ENCODE results near the gene LRRC4C. TPM values are rescaled to one million over a fixed set of nuclear protein-coding genes. Genes with fewer than 3 reads are reported as not detected.
"Not testable (repeated sequence)": the region's sequence is repeated elsewhere in the genome, so short reads cannot be mapped to it uniquely, and the experiment has no call there.

The LRRC4C gene
- total RNA-seq, 1 donor from 2014 or later, result not detected

DNA sequence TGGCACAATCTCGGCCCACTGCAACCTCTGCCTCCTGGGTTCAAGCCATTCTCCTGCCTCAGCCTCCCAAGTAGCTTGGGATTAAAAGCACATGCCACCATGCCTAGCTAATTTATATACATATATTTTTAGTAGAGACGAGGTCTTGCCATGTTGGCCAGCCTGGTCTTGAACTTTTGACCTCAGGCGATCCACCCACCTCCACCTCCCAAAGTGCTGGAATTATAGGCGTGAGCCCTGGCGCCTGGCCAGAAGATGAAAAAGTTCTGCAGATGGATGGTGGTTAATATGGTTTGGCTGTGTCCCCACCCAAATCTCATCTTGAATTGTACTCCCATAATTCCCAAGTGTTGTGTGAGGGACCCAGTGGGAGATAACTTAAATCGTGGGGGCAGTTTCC is 937.4 kb downstream of the LRRC4C start:
- DNase-seq (ENCODE audit: low read depth), result not testable (repeated sequence)

DNA sequence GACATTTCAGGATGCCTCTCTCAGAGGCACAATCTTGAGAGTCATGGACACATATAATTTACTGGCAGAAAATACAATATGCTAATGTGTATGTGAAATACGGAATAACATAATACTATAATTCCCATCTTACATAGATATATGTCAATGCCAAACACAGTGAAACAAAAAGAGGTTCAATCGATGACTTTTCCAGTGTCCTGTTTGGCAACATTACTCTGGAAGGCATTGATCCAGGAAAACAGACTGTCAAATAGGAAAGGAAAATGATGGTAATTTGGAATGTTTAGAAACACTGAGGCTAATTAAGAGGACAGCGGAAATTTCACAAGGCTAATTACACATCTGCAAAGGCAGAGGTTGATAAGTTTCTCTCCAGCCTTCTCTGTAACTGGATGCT is 942.3 kb downstream of the LRRC4C start:
- no peak for DNase-seq (ENCODE audit: low read depth)

DNA sequence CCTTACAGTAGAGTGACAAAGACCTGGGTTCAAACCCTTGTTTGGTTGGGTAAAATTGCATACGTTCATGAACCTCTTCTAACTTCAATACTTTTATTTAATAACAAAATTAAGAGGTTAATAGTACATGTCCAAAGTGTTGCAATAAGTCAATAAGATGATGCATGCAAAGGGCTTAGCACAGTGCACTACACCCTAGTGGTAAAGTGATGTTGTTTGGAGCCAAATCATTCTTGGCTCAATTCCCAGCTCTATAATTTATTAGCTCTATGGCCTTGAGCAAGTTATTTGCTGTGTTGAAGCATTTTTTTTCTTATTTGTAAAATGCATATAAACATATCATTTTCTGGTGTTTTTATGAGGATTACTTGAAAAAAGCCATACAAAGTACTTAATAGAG is 945.3 kb downstream of the LRRC4C start:
- no peak for DNase-seq (ENCODE audit: low read depth)

DNA sequence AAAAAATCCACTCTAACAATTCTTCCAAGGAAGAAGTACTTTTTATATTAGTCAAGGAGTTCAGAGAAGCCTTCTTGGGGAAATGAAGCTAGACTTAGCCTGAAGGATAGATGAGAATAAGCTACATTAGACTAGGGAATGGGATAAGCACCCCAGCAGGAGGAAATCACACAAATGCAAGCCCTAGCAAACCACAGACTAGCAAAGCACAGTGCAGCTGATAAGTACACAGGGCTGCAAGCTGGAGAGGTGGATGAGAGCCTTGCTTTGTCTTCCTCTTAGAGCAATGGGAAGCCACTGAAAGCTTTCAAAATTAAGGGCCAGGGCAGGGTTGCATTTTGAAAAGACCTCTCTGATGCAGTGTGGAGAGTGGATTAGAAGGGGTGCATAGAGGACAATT is 946.2 kb downstream of the LRRC4C start:
- no peak for DNase-seq (ENCODE audit: low read depth)

DNA sequence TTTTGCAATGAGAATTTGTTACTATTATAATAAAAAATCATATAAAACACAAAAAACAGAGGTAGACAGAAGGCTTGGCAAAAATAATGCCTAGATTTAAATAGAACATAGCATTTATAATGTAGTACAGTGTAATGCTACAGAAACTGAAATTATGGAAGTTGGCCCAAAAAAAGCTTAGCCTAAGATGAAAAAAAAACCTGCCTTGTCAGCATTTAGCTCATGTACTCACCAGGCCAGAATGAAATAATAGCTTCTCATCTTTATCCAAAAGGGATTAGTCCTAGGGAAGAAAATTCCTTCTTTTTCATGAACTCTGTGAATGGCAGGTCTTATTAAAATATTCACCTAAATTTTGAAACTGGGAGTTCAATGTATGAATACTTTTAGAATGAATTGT is 951.1 kb downstream of the LRRC4C start:
- no peak for DNase-seq (ENCODE audit: low read depth)

DNA sequence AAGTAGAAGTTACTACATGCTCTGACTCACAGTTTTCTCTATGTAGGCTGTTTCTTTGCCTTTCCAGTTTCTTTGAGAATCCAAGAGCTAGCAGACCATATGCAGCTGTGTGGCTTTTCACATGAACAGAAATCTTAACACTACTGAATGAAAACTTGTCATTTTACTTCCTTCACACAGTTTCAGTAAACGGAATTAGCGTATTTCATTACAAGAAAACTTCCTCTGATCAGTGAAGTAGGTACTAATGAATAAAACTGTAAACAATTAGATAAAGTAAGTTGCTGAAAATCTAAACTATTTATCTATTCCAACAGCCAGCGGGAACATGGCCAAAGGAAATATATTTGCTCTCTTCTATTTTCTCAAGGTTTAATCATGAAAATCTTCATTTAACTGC is 953.2 kb downstream of the LRRC4C start:
- no peak for DNase-seq (ENCODE audit: low read depth)

DNA sequence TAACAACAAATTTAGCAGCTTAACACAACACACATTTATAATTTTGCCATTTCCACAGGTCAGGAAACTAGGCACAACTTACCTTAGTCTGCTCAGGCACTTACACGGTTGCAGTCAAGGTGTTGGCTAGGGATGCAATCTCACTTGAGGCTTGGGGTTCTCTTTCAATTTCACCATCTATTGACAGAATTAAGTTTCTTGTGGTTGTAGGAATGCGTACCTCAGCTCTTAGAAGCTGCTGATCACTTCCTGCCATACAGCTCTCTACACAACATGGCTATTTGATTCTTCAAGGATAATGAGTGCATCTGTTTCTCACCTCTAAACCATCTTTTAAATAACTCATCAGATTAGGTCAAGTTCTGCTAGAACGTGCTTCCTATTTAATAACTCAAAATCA is 968.1 kb downstream of the LRRC4C start:
- no peak for DNase-seq (ENCODE audit: low read depth)

DNA sequence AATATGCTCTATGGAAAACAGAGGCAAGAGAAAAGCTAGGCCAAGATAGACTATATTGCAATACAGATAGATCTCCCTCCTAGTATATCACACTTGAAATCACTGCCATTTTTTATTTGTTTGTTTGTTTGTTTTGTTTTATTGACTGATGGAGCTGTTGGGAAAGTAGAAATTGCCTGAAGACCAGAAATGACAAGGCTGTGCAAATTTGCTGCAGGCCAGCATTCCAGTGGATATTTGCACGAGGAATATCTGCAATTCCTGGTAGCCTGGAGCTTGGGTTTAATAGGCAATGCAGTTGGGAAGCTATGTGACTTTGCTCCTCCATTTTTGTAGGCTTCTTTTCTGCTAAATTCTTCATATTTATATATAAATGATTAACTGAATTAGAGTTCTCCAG is 991.7 kb downstream of the LRRC4C start:
- no peak for DNase-seq (ENCODE audit: low read depth)

DNA sequence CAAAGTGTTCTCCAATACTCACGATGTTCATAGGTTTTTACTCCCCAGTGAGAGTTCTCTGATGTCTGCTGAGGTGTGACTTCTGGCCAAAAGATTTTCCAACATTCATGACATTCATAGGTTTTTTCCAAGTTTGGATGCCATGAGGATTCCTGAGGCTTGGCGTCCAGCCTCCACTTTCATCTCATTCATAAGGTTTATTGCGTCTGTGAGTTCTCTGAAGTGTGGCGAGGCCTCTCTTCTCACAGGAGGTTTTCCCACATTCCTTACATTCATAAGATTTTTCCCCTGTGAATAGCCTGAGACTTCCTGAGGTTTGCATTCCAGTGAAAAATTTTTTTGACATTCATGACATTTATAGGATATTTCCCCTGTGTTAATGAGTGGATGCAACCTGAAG is 1014.1 kb downstream of the LRRC4C start:
- no peak for DNase-seq (ENCODE audit: low read depth)

DNA sequence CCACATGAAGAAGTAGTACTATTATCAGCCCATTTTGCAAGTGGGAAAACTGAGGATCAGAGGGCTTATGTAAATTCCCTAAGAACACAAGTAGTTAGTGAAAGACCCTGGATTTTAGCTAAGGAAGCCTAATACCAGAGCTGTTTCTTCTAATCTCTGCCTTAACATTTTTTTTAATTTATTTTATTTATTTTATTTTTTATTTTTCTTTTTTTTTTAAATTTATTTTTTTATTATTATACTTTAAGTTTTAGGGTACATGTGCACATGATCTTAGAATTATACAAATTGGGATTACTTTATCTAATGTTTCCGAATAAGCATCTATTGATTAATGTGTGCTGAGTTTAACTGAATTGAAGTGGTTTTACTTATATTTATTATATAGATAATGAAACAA is 1015.3 kb downstream of the LRRC4C start:
- DNase-seq (ENCODE audit: low read depth), result no peak

DNA sequence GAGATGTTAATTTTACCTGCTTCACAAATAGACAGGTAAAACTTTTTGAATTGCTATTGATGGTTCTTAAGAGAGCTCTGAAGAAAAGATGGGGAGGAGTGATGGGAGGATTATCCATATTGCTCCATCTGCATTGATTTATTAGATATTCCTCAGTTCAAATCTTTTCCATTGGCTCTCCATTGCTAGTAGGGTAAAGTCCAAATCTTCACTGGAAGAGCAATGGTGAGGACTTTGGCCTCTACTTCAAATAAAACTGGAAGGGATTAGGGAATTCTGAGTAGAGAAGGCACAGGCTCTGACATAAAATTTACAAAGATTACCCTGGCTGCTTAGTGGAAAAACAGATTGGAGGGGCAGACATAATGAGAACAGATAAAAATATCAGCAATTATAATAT is 1024.1 kb downstream of the LRRC4C start:
- no peak for DNase-seq (ENCODE audit: low read depth)

DNA sequence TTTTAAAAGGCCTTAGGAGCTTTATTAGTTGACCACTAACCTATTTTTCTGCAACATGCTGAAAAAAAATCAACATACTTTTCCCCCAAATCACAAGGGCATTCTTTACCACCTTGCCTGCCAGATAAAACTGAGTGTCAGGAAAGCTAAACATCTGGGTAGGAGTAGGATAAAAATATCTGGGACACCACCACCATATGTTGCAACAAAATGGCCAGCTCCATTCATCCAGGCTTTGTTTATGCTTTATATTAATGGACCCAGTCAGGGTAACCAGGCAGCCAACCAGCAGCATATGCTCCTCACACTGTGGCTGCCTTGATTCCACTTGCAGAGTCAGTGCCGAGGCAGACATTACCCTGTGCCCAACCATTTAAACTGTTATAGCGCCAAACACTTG is 1024.5 kb downstream of the LRRC4C start:
- DNase-seq (ENCODE audit: low read depth), result no peak

DNA sequence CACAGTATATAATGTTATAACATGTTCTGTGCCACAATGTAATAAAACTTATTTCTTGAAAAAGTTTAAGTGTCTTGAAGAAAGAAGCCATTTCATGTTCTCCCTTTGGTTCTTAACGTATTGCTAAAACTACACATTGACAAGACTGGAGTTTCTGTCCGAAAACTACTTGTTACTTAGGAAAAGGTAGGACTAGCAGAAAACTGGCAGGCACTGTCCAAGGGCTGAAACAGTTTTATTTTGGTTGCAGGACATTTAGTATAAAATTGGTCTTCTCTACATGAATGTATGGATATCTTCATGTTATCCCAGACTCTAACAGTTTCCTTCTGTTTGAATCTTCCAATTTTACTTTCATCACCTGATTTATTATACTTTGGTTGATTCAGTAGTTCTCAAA is 1027.1 kb downstream of the LRRC4C start:
- no peak for DNase-seq (ENCODE audit: low read depth)

DNA sequence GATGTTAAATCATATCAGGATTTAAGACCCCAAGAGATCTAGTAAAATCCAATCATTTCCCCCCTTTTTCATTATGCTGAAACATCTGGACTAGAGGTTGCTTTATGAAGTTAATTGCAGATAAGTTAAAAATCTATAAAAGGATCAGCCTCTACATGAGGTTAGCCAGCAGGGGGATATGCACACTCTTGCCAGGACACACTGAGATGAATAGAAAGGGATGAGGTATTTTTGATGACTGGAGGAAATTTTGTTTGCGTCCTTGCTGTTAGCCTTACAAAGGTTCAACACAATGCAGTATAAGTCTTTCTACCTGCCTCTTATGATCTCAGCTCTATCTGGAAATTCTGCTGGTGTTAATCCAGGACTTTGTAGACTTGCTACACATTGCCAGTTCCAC is 1034.3 kb downstream of the LRRC4C start:
- DNase-seq (ENCODE audit: low read depth), result no peak

DNA sequence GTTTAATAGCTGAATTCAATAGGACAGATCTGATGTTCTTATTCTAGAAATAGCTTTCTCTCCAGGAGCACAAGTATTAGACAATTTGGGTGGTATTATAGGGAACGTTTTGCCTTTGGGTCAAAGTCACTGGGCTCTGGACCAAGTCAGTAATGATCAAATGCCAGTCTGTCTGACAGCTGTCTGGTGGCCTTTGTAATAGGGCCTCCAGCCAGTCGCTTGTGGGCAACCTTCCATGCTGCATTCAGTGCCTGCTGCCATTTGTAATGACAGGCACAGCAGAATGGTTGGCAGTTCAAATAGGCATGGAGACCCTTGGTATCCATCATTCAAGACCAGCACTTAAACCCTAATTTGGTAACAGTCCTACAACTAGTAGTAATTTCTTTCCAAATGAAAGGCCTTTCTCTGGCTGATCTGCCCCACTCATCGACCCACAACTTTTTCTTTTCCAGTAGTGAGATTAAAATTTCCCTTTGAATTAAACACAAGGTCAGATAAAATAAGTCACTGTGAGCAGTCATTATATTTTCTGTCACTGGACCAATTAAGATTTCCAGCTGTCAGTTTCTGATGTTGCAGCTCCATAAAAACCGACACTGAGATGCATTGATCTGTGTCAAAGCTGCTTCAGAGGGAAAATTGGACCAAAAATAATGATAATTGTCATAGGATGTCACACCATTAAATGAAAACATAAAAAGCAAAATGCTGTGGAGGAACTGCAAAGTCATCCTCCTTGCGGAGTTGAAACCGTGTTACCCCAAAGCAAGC is 1038.1 kb downstream of the LRRC4C start:
- DNase-seq (ENCODE audit: low read depth), result no peak

DNA sequence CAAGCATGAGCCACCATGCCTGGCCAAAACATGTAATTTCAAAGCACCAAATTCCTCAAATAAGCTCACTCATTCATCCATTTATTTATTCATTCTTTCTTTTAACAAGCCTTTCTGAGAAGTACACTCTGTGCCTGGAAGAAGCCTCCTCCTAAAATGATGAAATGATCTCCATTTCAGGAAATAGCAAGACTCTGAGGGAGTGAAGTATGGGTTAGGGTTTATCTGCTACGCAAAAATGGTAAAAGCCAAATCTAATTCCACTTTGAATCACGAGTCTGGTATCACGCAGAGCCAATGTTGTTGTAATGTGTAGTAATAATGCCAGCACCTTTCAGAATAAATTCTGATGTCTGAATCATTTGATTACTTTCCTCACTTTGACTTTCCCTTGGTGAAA is 1041.8 kb downstream of the LRRC4C start:
- DNase-seq (ENCODE audit: low read depth), result no peak

DNA sequence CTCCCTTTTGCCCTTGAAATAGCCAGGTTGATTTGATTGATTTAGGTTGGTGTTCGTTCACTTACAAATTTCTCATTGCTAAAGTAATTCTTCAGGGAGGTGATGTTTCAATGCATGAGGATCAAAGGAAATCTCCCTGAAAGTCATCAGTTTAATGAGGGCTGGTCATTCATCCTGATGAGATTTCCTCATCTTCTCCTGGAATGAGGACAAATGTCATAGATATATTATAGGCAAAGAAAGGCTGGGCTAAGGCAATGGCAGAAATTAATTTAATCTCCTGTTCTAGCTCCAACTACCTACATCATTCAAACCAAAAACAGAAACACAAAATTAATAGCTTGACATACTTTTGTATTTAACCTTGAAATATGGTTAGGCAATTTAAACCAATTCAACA is 1052.1 kb downstream of the LRRC4C start:
- no peak for DNase-seq (ENCODE audit: low read depth)

DNA sequence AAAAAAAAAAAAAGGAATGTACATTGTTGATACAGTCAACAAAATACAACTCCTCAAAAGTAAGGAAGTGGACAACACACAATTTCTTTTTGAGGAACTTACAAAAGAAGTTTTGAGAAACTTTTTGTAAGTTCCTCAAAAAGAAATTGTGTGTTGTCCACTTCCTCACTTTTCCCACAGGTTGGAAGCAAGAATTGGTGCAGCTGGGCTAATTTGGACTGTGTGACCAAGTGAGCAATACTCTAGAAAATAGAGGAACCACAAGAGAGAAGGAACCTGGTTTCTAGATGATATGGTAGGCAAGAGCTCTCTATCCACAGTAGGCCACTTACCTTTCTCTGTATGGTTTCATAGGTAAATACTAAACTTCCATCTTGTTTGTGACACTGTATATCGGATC is 1053.8 kb downstream of the LRRC4C start:
- DNase-seq (ENCODE audit: low read depth), result no peak

DNA sequence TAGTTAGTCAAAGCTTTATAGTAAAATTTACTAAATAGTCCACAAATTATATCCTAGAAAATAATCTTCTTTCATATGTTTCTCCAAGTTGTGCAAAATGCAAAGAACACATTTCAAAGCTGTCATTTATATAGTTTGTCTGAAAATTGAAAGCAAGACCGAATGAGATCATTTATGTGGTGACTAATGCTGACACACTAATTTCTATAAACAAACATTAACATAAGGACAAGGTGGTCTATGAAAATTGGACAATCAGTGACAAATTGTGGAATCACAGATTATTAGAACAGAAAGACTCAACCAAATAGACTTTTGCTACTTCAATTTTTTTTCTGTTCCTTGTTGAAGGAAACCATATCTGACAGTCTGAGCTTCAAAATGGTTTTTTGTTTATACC is 1056.1 kb downstream of the LRRC4C start:
- DNase-seq (ENCODE audit: low read depth), result no peak

DNA sequence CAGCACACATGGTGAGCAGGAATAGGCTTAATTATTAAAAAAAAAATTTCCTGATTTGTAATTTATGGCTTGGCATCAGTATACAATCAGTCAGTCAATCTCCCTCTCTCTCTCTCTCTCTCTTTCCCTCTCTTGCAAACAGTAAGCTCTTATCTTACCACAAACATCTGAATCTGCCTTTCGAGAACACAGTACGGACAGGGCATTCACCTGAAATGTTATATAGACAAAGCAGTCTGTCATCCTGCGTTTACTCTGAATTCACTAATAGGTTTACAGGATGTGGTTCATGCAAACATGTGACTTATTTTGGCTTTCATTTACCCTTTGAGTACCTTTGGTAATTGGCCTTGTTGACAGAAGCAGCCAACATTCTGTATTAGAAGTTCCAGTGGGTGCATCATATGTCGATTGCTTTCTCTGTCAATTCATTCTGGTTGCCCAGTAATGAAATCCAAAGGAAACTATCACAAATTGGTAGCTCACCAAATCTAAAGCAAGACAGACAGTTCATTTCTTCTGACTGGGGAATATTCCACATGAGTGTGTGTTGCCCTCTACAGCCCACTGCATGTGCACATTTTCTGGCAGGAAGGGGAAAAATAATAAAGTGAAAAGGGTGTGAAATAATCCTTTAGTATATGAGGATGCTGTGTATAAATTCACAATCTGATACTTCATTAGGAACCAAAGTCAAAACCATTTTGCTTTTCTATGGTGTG is 1058.2 kb downstream of the LRRC4C start:
- no peak for DNase-seq (ENCODE audit: low read depth)

DNA sequence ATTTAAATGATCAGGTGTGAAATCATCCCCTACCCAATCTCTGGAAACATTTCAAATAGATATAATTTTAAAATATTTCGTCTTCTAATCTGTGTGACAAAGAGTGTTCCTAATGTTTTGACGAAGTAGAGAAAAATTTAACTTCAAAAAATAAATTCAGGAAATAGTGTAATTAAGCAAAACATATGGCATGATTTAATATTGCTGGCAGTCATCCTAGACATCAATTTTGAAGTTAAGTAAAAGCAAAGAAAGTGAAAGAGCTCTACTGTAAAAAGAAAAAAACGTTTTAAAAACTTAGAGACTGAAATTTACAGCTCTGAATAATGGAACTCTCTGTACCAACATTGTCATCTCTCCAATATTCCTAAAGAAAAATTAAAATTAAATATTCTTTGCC is 1062.3 kb downstream of the LRRC4C start:
- no peak for DNase-seq (ENCODE audit: low read depth)

DNA sequence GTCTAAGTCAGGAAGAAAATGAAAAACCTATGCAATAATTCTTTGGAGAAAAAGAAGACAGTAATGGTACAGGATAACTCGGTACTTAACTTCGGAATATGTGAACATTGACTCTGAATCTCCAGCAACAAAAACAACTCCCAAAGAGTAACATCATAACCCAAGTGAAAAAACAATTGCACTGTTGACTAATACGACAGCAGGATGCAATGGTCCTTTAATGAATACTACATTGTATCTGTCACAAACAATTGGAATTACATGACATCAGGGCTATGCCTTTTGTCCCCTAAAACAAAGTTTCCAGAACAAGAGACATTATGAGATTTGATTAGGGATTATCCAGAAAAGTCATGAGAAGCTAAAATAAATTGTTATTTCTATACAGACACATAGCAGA is 1065.9 kb downstream of the LRRC4C start:
- no peak for DNase-seq (ENCODE audit: low read depth)

DNA sequence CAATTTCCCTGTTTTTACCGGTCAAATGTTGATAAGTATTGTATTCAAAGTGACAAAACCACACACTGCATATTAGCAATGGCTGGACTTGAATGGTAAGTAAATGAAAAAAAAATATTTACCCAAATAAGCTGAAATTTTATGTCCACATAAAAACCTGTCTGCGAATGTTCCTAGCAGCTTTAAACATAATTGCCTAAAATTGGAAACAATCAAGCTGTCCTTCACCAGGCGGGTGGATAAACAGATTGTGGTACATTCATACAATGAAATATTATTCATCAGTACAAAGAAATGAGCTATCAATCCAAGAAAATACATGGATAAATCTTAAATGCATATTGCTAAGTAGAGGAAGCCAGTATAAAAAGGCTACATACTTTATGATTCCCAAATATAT is 1067.8 kb downstream of the LRRC4C start:
- DNase-seq (ENCODE audit: low read depth), result no peak

Data from myocyte (in vitro differentiated cells).